T-helper 2 cell treated with Interferon-gamma antibody and Interleukin-4, amounts not matched to agents 100 ng/mL and 5 ng/mL, for 36 hours (primary cell): ENCODE results near the gene INHBB. TPM values are rescaled to one million over a fixed set of nuclear protein-coding genes. Genes with fewer than 3 reads are reported as not detected.

ENCODE experiments used
- intact Hi-C: fragments of 100-400 bp; cut with micrococcal nuclease; formaldehyde crosslinking; loops from one replicate; pipeline ENCODE4 v1.15.1; 2023
- total RNA-seq: library from RNA; stranded (reverse); gene quantifications from 2 replicates; pipeline ENCODE4 v1.2.3, GENCODE V29; 2022

Gene INHBB
- total RNA-seq: 0.09 TPM in 1 of 2 replicates, not detected in the other

DNA sequence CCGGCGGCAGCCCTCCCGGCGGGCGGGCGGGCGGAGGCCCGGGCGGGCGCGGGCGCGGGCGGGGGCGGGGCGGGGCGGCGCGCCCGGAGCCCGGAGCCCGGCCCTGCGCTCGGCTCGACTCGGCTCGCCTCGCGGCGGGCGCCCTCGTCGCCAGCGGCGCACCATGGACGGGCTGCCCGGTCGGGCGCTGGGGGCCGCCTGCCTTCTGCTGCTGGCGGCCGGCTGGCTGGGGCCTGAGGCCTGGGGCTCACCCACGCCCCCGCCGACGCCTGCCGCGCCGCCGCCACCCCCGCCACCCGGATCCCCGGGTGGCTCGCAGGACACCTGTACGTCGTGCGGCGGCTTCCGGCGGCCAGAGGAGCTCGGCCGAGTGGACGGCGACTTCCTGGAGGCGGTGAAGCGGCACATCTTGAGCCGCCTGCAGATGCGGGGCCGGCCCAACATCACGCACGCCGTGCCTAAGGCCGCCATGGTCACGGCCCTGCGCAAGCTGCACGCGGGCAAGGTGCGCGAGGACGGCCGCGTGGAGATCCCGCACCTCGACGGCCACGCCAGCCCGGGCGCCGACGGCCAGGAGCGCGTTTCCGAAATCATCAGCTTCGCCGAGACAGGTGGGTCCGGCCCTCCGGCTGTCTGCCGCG lies at the start of gene INHBB:
INHBB (plus strand) TSS at position 111 of the 641 bp plus-strand sequence; CDS start at position 164, 53 bp downstream.
- intact Hi-C loops: no loop called here

DNA sequence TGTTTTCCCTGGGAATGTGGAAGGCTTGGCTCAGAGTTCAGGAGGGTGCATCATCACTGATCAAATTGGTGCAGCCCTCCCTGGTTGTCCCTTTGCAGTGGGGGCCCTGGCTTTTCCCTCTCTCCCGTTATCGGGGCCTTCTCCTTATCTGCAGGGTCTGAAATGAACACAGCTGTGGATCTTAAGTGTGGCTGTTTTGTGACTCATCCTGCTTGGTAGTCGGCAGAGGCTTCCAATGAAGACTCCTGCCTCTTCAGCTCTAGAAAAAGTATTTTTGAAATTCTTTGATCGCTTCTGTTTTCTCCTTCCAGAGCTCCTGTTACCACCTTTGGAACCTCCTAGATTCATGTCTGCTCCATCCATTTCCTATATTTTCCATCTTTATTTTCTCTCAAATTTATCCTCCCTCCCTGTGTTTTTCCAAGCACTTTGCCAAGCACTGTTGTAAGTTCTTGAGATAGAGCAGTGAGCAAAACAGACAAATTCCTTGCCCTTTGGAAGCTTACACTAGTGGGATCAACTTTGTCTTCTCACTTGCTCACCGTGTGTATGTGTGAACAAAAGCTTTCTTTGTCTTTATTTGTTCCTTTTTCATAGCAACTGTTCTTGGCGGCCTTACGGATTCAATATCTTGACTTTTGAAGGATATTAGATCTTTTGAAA lies 47.6 kb upstream of the INHBB start:
- intact Hi-C loops: no loop called here

DNA sequence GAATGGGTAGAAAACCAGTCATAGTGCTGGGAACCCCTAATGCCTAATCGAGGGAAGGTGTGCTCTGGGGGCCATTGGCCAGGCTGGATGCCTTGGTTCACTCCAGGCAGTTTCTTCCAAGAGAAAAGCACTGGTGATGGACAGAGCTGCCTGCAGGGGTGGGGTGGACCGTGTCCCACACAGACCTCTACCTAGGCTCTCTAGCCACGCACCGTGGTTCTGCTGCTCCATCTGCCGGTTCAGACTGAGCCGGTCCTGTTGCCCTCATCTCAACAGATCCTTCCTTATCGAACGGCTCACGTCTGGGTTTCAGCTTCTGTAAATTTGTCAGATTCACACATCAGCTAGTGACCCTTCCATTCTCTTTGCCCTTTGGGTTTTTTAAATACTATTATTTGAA lies 46.9 kb upstream of the INHBB start:
- intact Hi-C loops: no loop called here

DNA sequence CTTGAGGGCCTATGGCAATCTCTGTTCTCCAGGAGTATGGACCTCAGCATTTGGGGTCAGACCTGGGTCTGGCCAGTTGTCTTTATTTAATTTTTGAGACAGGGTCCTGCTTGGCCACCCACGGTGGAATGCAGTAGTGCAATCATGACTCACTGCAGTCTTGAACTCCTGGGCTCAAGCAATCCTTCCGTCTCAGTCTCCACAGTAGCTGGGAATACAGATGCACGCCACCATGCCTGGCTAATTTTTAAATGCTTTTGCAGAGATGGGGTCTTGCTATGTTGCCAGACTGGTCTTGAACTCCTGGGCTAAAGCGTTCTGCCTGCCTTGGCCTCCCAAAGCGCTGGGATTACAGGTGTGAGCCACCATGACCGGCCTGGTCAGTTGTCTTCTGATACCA lies 46.4 kb upstream of the INHBB start:
- intact Hi-C loops: no loop called here

DNA sequence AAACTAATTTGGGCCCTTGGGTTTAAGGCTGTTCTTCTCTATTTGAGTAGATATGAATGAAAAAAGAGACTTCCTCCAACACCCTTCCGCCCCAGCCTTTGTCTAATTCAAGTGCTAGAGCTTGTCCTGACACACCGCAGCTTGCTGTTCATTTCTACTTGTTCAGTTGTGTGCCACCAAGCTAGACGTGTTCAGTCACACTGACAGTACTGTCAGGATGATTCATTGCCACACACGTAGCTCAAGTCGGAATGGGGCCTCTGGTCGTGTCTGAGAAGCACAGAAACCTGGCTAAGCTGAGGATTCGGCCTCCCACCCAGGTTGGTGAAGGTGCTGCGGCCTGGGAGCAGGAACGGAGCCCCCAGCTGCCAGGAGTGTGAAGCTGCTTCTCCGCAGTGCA lies 45.6 kb upstream of the INHBB start:
- intact Hi-C loops: no loop called here

DNA sequence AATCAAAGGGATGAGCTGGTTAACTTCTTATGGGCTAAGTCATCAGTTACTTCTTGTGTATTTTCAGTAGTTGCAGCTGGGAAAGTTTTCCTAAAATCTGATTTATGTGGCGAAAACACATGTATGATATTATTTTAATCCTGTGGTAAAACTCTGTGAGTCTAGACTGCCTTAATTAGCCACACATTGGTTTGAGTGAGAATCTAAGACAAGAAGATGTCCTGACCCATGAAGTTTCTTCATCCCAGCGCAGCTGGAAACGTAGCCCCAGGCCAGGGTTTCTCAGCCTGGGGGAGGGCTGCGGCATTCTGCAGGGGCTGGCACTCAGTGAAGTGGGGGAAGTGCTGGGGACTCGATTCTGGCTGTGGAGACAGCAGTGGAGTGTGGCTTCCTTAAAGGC lies 44.7 kb upstream of the INHBB start:
- intact Hi-C loops: no loop called here

DNA sequence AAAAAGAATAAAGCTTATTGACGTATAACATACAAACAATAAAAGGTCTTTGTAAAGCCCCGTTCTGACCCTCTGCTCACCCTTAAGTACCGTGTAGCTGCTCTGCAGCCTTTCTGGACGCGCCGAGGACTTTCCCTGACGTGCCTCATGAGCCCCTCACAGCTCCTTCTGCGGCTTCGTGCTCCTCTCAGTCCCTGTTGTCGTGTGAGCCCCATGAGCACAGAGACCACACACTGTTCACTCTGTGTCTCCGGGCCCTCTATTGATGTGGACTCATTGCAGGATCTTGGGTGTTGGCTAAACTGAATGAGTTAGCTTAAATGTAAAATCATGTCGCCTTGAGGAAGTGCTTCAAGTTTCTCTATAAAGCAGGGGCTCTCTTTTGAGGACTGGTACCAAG lies 43.6 kb upstream of the INHBB start:
- intact Hi-C loops: no loop called here

DNA sequence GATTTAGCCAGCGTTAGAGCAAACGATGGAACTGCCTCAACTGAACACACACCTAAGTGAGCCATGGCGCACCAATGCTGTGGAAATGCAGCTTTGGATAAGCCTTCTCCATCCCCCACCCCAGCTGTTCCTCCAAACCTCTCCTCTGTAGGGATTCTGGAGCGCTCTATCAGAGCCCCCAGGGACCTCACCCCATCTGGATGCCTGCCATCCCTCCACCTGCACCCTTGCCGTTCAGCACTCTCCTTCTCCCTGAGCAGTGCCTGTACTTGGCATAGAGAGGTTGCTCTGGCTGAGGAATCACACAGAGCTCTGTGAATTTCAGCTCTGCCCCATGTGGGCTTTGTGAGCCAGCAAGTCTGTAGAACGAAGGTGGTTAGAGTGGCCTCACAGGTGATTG lies 42.8 kb upstream of the INHBB start:
- intact Hi-C loops: no loop called here

DNA sequence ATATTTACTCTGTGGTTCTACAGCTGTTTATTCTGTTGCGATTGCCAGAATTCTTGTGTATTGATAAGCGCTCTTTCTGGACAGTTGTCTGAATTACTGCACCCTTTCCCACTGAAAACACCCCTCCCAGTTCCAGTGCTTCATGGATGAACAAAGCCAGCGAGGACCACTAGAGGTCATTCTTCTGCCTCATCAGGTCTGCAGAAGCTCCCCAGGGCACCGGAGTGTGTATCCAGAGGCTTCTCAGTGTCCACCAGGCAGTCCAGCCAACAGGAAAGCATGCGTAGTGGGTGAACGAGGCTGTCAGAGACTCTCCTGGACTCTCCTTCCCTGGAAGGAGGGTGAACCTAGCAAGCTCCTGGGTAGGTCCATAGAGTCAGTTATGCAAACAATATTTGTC lies 40.6 kb upstream of the INHBB start:
- intact Hi-C loops: no loop called here

DNA sequence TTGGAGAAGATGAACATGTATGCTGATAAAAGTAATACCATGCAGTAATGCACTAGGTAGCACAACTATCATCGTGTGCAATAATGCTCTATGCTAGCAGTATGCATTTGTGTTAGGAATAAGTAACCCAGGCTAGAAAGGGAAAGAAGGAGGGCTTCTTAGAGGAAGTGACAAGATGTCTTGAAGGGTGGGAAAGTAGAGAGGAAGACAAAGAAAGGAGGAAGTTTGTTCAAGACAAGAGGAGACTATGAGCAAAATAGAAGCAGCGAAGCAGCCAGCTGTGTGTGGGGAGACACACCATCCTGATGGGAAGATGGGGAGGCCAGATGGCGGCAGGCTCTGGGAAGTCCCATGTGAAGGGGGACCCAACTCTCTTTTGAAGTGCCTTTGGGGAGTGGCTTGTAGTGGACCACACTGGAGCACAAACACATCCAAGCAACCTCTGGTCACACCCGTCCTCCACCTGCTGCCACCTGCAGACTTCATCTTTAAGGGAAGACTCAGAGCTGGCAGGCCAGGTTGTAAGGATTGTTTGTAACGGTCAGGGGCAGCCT lies 39.9 kb upstream of the INHBB start:
- intact Hi-C loops: no loop called here

DNA sequence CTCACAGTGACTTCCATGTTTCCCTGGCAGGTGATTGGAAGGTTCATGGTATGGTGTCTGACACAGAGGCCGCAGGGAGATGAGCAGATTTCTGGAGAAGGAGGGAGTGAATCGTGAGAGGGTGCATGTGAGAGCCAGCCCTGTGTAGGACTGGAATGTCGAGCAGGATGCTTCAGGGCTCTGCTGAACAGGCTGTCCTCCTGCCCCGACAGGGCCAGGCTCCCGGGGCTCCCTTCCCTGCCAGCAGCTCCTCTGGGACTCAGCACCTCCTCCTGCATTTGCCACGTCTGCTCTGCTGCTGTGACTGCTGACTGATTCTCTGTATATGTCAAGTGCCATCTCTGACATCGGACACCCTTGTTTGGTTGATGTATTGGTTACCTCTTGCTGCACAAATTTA lies 38.5 kb upstream of the INHBB start:
- intact Hi-C loops: no loop called here

DNA sequence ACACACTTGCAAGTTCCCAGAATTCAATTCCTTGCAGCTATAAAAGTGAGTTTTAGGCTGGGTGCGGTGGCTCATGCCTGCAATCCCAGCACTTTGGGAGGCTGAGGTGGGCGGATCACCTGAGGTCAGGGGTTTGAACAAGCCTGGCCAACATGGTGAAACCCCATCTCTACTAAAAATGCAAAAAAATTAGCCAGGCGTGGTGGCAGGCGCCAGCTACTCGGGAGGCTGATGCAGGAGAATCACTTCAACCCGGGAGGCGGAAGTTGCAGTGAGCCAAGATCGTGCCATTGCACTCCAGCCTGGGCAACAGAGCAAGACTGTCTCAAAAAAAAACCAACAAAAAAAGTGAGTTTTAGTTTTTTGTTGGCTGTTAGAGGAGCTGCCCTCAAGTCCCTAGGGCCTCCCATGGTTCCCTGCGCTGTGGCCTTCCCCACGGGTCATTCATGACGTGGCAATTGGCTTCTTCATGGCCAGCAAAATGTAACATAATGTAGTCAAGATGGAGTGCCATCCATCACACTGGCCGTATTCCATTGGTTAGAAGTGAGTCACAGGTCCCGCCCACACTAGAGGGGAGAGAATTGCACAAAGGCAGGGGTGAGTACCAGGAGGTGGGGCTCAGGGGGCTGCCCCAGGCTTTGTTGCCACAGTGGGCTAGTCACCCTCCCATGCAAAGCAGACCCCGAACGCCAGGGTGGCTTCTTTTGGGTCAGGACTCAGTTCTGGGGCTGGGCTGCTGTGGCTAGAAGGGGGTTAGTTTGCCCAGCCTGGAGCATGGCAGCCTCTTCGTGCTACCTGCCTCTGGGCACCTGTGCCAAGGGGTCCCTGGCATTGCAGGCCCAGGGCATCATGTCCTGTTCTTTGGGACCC lies 37.7 kb upstream of the INHBB start:
- intact Hi-C loops: no loop called here

DNA sequence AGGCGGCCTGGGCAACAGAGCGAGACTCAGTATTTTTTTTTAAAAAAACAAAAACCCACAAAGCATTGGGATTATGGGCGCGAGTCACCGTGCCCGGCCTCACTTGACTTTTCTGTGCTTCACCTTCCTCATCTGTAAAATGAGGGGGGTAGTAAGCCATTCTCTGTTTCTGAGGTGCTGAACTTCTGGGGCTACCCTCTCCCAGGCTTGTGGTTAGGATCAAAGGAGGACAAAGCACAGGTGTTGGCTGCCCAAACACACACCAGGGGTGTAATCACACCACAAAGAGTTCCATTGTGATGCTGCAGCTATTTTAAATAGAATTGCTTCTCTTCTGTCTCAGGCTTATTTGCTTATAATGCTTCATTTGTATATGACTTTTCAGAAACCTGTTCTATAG lies 35.8 kb upstream of the INHBB start:
- intact Hi-C loops: loop anchor here (5.0 to 10.0 kb wide), 2 partner anchors 295 to 553 kb away; partner anchors contain the start of genes EPB41L5 and PTPN4

DNA sequence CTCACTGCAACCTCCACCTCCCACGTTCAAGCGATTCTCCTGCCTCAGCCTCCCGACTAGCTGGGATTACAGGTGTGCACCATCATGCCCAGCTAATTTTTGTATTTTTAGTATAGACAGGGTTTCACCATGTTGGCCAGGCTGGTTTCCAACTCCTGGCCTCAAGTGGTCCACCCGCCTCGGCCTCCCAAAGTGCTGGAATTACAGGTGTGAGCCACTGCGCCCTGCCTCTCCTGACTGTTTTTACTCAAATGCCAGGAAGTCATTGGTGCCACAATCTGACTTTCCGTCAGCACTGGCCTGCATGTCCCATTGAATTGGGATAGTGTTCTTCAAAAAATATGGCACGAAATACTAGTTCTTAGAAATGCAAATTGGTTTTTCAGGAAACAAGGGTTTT lies 35.1 kb upstream of the INHBB start:
- intact Hi-C loops: loop anchor here (5.0 to 10.0 kb wide), 2 partner anchors 296 to 554 kb away; partner anchors contain the start of genes EPB41L5 and PTPN4

DNA sequence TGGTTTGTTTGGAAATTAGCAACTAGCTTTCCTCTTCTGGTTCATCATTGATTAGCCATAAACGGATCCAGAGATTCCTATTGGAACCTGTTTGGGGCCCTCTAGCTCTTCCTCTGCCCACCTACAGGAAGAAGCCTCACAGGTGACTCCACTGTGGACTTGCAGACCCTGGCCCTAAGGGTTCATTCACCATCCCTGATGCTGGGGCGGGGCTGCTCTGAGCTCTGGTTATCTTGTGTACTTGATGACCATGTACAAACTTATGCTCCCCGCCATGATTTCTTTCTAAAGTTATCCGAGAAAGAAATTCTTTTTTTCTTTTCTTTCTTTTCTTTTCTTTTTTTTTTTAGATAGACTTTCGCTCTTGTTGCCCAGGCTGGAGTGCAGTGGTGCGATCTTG lies 33.9 kb upstream of the INHBB start:
- intact Hi-C loops: loop anchor here (2.0 to 10.0 kb wide), 4 partner anchors 59 to 609 kb away; partner anchors contain the start of genes EPB41L5, PTPN4 and RALB

DNA sequence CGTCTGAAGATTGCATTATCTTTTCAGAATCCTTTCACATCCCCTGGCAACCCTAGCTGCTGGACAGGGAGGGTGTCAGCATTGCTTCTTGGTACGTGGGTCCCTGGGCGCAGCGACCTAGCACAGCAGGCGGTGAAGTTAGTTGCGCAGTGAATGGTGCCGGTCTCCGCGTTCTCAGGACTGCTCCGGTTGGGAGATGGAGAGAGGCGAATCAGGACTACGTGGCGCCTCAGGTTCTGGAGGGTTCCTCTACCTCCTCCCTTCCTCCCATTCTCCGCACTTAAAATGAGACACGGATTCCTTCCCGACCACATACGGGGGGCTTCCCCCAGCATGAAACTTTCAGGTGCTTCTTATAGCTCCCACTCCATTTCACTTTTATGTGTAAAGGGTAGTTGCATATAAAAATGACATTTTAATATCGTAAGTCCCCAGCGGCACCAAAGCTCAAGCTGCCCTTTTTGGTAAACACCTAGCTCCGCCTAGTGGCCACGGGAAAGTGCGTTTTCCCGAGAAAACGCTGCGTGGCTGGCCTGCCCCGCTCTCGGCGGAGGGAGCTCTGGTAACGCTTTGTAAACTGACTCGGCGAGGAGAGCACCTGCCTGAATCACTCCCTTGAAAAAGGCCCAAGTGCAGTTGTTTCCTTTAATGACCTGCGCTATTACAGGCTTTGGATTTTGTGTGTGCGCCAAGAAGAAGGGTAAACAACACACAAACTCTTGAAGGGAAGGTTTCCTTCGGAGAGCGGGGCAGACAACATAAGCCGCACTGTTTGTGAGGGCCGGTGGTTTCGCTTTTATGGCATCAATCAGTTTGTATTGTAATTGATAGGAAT lies 32.9 kb upstream of the INHBB start:
- intact Hi-C loops: loop anchor here (1.0 to 10.0 kb wide), 8 partner anchors 60 to 610 kb away; partner anchors contain the start of genes EPB41L5, PTPN4 and RALB

DNA sequence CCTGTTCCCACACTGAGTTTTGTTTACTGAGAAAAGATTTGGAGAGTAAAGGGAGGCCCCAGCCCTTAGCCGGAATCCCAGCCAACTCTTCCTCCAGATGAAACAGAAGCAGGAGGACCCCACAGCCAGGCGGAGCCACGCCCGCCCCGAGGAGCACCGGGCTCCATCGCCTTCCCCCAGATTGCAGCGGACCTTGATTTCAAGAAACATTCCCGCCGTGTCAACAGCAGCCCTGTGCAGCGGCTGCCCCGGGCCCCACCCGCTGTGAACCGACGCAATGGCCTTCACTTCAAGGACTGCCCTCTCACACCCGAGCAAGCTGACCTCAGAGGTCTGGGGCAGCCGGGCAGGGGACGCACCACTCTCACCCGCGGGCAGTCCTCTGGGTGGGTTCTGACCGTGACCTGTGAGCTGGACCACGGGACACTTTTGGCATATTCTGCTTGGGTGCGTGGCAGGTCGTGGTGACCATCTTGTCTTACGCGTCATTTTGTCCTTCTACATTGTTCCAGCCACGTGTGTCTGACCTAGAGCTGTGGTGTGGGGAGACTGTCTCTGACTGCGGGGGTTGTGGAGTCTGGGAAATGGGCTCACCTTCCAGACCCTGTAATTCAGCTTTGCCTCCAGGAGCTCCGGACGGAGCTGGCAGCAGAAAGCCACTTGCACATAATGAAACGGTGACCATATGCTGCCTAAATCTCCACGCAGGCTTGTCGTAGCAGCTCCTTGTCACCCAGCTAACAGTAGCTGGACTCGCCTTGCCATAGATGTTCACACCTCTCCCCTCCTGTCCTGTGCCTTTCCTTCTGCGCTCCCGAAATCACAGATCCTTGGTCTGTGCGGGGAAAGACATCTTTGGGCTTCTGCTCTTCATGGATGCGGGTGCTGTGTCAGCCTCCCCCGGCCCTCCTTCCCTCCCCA lies 32.0 kb upstream of the INHBB start:
- intact Hi-C loops: loop anchor here (1.0 to 10.0 kb wide), 8 partner anchors 61 to 611 kb away; partner anchors contain the start of genes EPB41L5, PTPN4 and RALB

DNA sequence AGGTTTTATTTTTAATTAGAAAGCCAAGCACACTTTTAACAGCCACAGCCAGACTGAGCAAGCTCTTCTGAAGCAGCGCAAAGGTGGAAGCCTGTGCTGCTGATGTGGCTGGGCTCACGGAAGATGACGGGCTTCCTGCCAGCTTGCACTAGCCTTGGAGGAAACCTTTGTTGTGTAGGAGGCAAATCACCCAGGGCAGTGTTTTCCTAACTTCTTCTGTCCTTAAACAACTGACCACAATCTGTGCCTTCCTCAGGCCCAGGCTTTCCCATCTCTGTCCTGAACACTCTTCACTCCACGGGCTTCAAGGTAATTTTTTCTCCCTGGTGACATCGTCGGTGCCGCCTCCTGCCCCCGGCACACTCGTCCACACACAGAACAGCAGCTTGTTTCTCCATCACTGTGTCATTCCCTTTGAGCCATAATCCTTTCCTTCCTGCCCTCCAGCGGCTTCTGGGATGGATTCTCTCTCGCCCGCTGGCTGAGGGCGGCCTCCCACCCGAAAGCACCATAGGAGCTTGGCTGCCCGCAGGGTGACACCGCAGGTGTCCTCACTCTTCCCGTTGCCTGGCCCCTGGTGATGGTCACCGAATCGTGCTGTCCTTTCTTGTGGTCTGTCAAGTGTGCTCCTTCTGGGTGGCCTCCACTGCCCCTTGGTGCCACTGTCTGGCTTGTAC lies 31.1 kb upstream of the INHBB start:
- intact Hi-C loops: loop anchor here (5.0 to 10.0 kb wide), 2 partner anchors 300 to 558 kb away; partner anchors contain the start of genes EPB41L5 and PTPN4
